ENCODE data around the gene DDX24.
A peak's percentile ranks its signal among the peaks of the same experiment; 100 is the strongest.

Gene DDX24

DNA sequence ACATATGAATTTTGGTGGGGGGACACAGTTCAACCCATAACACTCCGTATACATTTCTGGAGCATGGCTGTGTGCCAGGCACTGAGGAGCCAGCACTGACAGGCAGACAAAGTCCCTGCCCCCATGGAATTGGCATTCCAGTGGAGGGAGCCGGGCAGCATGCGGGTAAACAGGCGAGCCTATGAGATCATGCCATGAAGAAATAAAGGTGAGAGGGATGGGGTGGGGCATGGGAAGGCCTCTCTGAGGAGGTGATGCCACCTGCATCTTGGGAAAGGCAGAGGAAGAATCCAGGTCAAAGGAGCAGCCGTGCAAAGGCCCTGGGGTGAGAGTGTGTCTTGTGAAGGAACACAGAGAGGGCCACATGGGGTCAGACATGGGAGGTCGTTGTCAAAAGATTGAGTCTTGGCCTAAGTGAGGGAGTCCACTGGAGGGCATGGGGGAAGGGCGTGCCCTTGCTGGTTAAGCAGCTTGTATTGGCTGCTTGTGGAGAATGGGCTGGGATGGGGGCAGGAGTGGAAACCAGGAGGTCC lies 51.3 kb downstream of the DDX24 start:
- no peak for DNase-seq (ENCODE audit: low spot score)

DNA sequence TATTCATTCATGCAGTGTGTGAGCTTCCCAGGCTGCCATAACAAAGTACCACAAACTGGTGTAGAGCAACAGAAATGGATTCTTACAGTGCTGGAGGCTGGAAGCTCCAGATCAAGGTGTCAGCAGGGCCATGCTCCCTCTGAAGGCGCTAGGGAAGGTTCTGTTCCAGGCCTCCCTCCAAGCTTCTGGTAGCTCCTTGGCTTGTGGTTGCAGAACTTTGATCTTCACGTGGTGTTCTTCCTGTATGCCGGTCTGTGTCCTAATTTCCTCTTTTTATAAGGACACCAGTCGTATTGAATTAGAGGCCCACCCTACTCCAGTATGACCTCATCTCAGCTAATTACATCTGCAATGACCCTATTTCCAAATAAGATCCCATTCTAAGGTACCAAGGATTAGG lies 51.7 kb downstream of the DDX24 start:
- no peak for DNase-seq (ENCODE audit: low spot score)

DNA sequence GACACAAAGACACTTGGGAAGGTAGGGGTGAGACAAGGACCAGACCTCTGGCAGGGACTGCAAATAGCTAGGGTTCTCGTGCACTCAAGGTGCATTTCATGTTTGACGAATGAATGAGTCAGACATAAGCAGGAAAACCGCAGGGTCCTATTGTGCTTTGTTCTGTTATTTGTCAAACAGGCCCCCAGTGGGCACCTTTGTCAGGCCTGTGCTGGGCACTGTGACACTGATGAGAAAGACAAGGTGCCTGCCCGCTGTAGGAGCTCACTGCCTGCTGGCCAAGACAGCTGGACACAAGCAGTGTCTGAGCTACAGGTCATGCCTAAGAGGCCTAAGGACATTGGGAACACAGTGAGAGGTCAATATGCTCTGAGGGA lies 52.6 kb downstream of the DDX24 start:
- no peak for DNase-seq (ENCODE audit: low spot score)

DNA sequence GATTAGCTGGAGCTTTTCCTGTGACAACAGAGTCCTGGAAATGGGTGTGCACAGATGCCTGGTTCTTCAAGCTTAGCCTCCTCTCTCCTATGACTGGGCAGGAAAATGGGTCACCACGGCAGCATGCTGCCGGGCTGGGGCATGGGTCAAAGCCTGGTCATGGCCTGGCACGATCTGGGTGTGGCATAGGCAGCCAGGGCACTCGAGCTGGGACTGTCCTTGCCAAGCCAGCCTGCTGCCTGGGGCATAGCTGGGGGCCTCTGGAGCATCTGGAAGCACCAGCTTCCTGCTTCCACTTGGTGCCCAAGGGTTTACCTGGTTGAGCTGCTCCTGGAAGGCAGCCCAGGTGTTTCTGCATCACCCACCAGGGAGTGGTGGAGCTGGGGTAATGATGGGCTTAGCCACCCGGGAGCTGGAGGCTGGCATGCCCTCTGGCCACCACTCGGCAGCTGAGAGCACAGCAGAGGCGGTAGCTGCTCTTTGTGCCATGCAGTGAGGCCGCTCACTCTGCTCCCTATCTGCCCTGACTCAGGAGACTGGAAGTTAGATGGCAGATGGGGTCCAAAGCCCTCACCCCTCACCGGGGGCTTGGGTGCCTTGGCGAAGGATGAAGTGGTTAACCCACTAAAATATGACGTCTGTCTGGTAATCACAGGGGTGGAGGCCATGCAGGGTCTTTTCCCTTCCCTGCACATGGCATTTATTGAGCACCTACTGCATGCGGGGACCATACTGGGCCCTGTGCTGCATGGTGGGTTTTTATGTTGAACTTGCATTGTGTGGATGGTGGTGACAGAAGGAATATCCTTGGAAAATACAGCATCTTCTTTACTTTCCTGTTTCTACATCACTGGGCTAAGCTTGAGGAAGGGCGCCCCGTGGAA lies 53.2 kb downstream of the DDX24 start:
- no peak for DNase-seq (ENCODE audit: low spot score)

DNA sequence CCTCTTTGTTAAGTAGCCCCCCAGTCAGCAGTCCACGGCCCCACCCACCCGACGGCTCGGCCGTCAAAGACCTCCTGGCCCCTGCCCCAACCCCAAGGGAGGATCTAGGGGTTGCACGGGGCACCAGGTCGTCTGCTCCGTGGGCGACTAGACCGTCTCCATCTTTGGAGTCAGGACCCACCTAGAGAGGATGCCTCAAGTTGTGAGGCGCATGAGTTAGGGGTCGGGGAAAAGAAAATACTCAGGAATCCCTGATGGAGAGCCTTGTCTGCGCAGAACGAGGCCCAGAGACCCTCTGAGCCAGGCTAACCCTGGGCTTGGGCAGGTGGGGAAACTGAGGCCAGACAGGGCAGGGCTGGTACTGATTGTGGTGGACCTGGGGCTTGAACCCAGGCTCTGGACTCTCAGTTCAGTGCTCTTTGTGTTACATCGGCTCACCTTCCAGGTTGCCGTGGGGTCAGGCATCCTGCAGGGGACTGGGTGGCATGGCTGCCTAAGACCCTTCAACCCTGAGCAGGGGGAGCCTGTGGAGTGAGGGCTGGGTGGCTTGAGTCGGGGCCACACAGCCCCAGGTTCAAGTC lies 54.0 kb downstream of the DDX24 start:
- no peak for DNase-seq (ENCODE audit: low spot score)

DNA sequence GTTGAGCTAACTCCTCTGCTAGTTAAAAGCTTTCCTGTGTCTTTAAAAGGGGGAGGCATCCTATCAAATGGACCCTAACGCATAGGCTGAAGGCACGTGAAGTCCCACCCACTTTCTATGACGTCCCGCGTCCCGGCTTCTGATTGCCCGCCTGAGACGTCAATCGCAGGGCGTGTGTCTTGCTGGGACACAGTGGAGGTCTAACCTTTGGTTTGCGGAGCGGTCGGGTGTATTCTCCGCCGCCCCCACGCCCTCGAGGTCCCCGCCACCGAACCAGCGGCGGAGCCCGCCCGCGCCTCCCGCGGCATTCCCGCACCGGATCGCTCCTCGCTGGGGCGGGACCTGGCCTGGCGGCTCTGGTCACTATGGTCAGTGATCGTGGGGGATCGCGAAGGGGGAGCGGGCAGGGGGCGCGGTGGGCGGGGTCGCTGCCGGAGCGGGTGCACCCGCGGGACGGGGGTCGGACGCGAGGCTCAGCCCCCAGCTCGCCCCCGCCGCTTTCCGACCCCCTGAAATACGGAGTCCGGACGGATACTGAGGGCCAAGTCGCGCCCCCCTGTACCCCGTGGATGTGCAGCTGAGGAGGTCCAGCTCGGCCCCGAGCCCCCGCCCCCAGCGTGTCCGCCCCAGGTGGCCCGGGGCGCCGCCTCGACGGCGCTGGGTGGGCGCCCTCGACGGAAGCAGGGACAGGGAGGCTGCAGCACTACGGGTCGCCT lies 54.7 kb downstream of the DDX24 start, which contains the start of gene OTUB2:
Gene OTUB2 (plus strand): TSS at position 168 of the 716 bp plus-strand sequence. CDS start 198 bp downstream, at position 366.
- peak; percentile 100 for DNase-seq (ENCODE audit: low spot score)

DNA sequence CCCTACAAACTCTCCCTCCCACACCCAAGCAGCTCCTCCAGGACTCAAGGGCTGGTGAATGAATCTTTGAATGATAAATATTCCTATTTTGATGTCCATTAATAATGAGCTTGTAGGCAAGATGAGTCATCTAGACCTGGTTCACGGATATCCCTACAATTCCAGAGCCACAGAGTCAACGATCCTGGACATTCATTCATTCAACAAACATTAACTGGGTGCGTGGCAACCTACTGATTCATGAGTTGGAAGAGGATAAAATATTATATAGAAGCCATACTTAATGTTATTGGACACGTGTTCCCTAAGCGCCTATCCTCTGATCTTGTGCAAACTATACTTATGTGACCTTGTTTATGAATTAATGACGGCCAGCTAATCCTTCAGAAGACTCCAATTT lies 55.3 kb downstream of the DDX24 start:
- DNase-seq (ENCODE audit: low spot score): no peak

DNA sequence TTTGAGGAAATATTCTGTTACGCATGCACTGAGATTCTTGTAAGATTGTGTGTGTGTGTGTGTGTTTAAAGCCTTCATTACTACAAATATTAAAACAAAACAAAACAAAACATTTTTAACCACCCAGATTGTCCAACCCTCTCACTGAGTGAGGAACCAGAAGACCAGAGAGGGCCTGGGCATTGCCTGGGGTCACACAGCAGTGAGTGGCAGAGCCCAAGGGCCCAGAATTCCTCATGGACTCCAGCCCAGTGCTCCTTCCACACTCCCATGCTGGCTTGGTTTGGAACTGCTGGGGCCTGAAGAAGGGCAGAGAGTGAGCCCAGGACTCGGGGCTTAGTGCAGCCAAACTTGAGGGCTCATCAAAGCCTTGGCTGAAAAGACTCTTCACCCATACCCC lies 56.5 kb downstream of the DDX24 start:
- no peak for DNase-seq (ENCODE audit: low spot score)

DNA sequence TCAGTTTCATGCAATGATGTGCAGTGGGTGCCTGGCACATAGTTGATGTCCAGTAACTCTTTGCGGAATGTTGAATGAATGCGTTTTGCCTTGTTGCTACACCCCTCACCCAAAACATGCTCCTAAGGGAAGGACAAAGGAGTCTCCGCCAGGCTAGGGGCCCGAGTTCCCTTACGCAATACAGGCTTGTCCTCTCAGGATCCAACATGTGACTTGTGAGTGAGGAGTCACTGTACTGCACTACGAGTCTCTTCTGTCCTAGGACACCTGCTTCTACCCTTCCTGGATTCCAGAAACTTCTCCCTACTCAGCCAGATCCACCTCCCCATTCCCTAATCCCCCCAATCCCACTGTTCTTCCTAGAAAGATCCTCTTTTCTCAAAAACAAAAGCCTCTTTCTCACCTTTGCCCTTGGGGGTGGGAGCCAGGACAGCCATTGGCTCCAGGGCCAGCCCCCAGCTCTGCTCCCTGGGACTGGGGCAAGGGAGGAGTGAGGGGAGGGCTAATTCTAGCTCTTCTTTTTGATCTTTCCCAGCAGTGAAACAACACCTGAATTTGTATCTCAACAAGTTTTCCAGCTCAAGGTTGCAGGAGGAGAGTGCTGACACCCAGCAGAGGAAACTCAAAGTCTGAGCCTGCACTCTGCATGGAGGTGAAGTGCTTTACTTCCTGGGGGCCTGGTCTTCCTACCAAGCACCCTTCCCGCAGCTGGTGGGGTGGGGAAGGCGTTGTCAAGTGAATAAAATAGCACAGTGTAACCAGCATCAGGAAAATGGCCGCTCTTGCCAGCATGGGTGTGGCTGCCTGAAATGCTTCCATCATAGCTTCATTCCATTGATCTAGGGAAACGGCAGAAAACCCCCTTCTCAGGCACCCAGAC lies 58.2 kb downstream of the DDX24 start:
- DNase-seq (ENCODE audit: low spot score): no peak

DNA sequence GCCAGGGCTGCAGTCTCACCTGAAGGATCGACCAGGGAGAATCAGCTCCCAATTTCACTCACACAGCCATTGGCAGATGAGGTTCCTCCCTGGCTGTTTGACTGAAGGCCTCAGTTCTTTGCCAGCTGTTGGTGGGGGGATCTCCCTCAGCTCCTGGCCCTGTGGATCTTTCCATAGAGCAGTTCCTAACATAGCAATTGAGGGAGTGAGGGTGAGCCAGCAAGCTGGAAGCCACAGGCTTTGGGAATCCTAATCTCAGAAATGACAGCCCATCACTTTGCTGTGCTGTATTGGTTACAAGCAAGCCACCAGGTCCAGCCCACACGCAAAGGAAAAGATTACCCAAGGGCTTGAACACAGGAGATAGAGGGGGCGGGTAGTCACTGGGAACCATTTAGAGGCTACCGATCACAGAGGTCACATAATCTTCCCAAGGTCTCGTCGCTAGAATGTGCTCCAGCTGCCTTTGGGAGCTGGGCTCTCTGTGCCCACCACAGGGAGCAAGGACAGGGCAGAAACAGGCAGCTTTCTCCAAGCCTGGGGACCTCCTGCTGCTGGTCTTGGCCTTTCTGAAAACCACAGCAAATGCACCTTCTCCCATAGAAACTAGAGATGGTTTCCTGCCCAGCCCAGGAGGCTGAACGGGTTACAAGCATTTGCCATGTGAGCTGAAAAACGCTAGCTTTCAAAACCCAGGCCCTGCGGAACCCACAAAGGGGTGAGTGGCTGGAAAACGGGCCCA lies 59.4 kb downstream of the DDX24 start:
- DNase-seq (ENCODE audit: low spot score): no peak

DNA sequence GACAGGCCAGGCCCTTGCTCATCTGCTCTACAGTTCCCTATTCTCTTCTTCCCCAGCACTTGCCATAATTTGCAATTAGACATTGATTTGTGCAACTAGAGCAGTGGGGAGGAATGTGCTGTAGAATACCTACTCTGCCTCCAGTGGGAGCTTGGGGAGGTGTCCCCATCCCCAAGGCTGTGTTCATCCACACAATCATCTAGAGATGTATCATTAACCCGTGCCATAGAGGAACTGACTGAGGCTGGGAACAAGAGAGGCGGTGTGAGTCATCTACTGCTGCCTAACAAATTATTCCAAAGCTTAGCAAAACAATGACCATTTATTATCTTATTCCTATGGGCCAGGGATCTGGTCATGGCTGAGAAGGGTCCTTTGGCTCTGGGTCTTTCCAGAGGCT lies 60.0 kb downstream of the DDX24 start:
- DNase-seq (ENCODE audit: low spot score): no peak

DNA sequence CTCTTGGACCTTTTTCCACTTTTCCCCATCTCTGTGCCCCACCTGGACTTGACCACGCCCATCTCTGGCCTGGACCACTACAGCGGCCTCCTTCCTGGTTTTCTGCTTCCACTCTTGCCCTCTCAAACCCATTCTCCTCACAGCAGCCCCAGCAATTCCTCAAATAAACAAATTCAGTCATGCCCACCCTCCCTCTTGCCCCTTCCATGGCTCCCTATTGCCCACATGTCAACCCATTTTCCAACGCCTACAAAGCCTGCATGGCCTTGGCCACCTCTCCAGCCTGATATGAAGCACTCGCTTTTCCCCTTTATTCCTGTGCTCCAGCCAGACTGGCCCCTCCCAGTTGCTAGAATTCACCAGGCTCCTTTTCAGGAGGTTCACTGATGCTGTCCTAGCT lies 60.7 kb downstream of the DDX24 start:
- DNase-seq (ENCODE audit: low spot score): no peak

DNA sequence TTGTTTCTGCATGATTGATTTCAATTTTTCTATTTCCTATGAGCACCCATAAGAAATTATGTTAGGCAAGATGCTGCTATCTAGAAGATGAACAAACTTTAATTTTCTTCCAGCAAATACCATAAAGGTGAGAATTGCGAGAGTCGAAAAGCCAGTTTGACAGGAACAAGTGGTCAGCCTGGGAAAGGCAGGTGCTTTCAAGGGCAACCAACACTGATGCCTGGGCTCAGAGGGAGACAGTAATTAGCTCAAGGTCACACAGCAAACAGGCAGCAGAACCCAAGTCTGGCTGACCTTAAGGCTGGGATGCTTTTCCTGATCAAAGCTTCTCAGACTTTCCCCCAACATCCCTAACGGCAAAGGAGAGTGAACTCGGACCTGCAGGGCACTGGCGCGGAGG lies 61.7 kb downstream of the DDX24 start:
- no peak for DNase-seq (ENCODE audit: low spot score)

DNA sequence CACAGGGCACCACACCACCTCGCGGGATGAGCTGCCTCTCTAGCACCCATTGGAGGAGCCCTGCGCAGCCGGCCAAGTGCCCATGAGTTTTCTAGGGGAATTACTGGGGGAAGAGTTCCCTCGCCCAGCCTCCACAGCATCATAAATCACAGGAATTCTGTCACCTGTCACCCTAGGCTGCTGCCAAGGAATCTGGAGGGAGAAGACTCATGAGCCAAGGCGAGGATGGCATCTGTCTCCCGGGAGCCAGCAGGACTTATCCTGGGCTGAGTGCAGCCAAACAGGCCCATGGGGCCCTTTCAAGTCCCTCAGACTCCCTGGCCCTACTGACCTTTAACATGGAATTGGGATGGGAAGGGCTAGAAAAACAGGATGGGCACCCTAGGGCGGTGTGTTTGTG lies 62.7 kb downstream of the DDX24 start:
- DNase-seq (ENCODE audit: low spot score): no peak

DNA sequence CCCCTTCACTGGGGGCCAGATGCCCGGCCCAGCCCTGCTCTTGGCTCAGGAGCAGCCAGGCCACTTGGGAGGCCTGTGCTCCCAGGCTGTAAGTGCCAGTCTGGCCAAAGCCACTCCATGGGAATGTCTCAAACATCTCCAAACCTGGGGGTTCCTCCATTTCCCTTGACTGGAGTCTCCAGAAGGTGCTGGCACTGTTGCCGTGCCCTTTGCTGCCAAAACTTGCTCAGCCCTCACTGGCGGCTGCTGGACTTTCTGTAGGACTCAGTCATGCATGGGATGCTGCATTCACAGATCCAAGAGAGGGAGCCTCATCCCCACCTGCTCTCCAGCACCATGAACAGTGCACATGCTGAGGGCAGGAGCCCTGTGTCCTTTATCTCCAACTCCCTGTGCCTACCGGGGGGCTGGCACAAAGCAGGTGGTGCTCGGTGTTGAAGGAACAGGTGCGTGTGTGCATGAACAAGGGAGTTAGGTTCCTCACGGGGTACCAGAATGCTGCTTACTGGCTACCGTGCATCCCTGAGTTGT lies 64.5 kb downstream of the DDX24 start:
- DNase-seq (ENCODE audit: low spot score): no peak

DNA sequence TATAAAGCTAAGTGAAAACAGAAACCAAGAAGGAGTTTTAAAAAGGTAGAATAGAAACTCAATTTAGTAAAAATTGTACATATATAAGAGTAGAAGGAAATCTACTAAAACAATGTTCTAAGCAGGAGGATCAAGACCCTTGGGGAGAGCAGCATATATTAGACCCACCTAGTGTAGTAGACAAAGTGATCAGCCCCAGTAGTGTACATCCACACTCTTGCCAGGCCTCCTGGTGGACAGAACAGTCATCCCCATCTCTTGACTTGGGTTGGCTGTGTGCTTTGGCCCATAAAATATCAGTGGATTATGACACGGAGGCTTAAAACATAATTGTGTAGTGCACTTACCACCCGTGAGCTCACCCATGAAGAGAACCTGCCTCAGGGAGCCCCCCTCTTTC lies 65.8 kb downstream of the DDX24 start:
- no peak for DNase-seq (ENCODE audit: low spot score)

DNA sequence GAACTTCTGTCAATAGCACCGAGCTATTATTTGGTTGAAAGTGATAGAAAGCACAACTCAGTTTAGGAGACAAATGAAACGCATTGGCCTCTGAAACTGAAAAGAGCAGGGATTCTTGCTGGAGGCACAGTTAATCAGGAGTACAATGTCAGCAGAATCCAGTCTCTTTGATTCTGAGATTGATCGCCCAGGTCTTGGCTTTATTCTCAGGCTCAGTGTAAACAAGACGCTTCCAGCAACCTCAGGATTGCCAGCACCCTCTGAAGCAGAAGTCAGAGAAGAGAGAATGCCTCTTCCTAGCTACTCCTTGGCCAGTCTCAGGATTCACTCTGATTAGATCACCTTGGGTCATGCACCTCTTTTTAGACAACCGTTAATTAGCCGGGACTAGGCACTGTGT lies 66.6 kb downstream of the DDX24 start:
- no peak for DNase-seq (ENCODE audit: low spot score)

DNA sequence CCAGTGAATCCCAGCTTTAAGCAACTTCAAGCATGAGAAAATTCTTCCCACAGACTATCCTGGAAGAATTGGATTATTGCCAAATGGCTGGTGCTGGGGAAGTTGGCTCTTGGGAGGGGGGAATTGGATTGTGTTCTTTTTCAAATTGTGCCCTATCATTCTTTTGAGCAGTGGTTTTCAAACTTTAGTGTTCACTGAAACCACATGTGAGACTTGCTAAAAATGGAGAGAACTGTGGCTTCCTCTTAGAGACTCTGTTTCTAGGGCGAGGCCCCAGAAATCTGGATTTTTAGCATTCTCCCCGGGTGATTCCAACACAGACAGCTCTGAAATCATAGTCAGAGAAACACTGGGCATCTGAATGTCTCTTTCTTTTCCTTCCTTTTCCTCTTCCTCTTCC lies 69.2 kb downstream of the DDX24 start:
- DNase-seq (ENCODE audit: low spot score): no peak

DNA sequence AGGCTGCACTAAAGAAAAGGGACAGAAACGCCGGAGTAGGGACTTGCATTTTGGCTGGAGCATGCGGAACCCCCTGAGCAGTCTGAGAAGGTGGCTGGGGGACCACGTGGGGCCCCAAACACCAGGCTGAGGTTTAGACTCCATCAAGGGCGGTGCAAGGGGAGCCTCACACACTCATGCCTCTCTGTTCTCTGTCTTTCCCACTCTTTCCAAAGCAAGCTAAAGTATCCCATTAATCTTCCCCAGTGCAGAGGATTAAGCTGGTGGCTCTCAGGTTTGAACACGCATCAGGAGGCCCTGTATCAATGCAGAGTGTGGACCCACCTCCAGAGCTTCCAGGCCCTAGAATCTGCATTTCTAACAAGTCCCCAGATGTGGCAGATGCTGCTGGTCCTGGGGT lies 70.4 kb downstream of the DDX24 start:
- no peak for DNase-seq (ENCODE audit: low spot score)

DNA sequence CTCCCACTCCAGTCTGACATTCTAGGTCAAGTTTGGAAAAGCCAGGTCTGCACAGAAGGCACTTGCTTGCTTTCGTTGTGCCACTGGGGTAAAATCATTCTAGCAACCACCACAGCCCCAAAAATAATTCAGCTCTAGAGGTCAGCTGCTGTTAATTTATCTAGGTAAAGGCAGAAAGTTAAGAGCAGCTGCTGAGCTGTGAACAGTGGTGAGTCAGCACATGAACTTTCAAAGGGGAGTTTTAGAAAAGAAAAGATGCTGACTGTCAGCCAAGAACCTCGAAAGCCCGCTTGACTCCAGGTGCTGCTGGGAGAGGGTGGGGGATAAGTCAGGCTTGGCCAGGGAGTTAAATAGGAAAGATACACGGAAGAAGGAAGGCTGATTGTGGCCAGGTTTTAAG lies 71.2 kb downstream of the DDX24 start:
- no peak for DNase-seq (ENCODE audit: low spot score)

DNA sequence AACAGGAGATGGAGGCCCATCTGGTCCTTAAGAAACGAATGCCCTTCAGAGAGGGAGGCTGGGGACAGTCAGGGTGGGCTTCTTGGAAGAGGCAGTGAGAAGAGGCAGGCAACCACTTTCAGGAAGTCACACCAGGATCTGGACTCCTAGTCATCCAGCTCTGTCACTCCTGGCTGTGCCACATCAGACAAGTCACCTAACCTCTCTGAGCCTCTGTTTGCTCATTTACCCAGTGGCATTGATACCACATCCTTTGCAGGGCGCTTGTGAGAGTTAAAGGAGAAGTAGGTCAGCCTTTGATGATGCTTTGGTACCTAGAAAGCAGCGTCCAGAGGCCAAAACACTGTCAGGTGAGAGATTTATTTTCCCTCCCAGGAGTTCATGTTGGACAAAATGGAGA lies 72.8 kb downstream of the DDX24 start:
- no peak for DNase-seq (ENCODE audit: low spot score)

Data from germinal center (tissue), 1 donor.